Psoas muscle (tissue), 8 donors: ENCODE data around the gene ARHGAP42. TPM values are rescaled to one million over a fixed set of nuclear protein-coding genes. Genes with fewer than 3 reads are reported as not detected.
A peak's percentile ranks its signal among the peaks of the same experiment; 100 is the strongest.

Experiments used
- ATAC-seq, 4 donors: fragments of 200-7000 bp; cut with Tn5 transposase; one replicate each; pipeline ENCODE4 v1.9.1; 2020; ENCODE audit warnings: moderate library complexity in 3 of 4, mild to moderate bottlenecking in 2 of 4
- DNase-seq, 2 donors: peaks; one replicate each; pipeline ENCODE4 v3.0.0-alpha.2; 2020
- H3K27ac ChIP-seq: fragments of 200-600 bp; one replicate; pipeline ENCODE4 v1.8.0; 2022
- H3K27me3 ChIP-seq, 3 donors: fragments of 200-600 bp in 1 of 3; one replicate each; pipeline versions ENCODE4 v1.6.1 to v1.8.0; 2013 to 2022; ENCODE audit warnings: low read length in 2 of 3, mild to moderate bottlenecking in 2 of 3, moderate library complexity in 1 of 3; ENCODE audit not compliant: insufficient read depth in 3 of 3
- H3K36me3 ChIP-seq, 2 donors: fragments of 200-600 bp in 1 of 2; one replicate each; pipeline versions ENCODE4 v1.6.1 to v1.8.0; 2013 to 2022; ENCODE audit warnings: low read depth in 1 of 2, mild to moderate bottlenecking in 1 of 2, moderate library complexity in 1 of 2; ENCODE audit not compliant: insufficient read depth in 1 of 2
- H3K4me1 ChIP-seq: fragments of 200-600 bp; one replicate; pipeline ENCODE4 v1.8.0; 2022
- H3K4me3 ChIP-seq: fragments of 200-600 bp; one replicate; pipeline ENCODE4 v1.8.0; 2022; ENCODE audit warnings: mild to moderate bottlenecking
- H3K9me3 ChIP-seq: fragments of 200-600 bp; one replicate; pipeline ENCODE4 v1.8.0; 2022
- WGBS, 3 donors: extraction: QIAGEN DNeasy Blood & Tissue Kit; methylation state at CpG; one replicate each; pipeline versions ENCODE4 v1.1.6 to v1.1.7; 2013; 5-methylcytosine and 5-hydroxymethylcytosine counted together
- intact Hi-C, 2 donors: fragments of 100-400 bp; cut with DNase I; formaldehyde crosslinking; loops; one replicate each; pipeline versions ENCODE4 v1.11.0 to v1.14.2; 2022
- polyA plus RNA-seq, 3 donors: library from polyadenylated mRNA; stranded (reverse); fragments of 200-250 nt; gene quantifications; one replicate each; pipeline ENCODE4 v1.2.3, GENCODE V29; 2013
- total RNA-seq, 4 donors: library from RNA; stranded (reverse); fragmentation: NEBNext Ultra II Directional in 2 of 4; extraction: Animal tissue kit (Norgen Biotek cat#: 25700) in 2 of 4; gene quantifications; one replicate each; pipeline versions ENCODE4 v1.2.1 to v1.2.4, GENCODE V29; 2021 to 2023
- TF ChIP-seq, protein P1 (sequence below): fragments of 200-600 bp; IDR thresholded peaks from one replicate; pipeline ENCODE4 v1.8.0; 2022; ENCODE audit warnings: antibody characterized with exemption
- donor health status: healthy with polysubstance abuse.
- donor health status: DM: no; HTN: no; CAD: no; lungs with moderate emphysema.
- donor health status: Bipolar disorder and iron deficiency.
- donor health status: healthy.
- donor health status: DM: yes; HTN: yes; CAD: no.
- donor health status: DM: no; HTN: no; CAD: no.
- donor health status: DM: no; HTN: no; CAD: no.
- donor health status: DM: yes; HTN: yes; CAD: no.

Gene ARHGAP42
- total and polyA plus RNA-seq, 7 donors = 3.8 to 12.3 (median 7.2) TPM

DNA sequence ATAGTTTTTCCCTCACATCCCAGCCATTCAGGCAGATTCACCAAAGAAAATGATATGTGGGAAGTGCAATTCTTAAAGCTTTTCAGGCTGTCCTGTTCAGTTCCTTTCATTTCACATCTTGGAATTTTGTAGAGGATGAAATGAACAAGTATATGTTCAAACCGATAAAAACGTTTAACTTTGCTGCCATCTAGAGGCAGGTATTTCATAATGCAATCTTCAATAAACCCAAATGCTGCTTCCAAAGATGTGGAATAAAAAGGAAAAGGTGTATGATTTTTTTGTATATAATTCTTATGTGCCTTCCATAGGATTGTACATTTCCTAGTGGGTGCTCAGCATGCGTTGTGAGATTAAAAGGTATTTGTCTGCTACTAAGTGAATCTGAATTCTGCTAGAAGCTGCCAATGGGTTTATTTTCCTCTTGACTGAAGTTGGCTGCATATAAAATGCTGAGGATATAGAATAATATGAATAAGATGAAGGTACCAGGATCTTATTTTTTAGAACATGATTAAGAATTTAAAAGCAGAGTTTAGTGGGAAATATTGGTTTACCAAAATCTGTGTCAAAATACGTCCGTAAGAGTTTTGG, 243.2 kb downstream of the ARHGAP42 start:
- intact Hi-C loops = loop anchor here in 1 of 2 donors (5.0 kb wide), 2 partner anchors 248 to 353 kb away; no protein-coding TSS in a partner anchor
- Histone ChIP-seq H3K4me3 (no peak overlapping the region), H3K4me1 (no peaks in the 10 kb centered on the region), H3K27ac (no peak overlapping the region), H3K36me3 (no peaks in the 10 kb centered on the region), H3K9me3 (no peaks in the 10 kb centered on the region), H3K27me3 (no peaks in the 10 kb centered on the region)
- 40 to 43% (median 40%) methylated on average over 5 of the region's 5 CpGs for WGBS, 3 donors
- no peak for DNase-seq
- TF ChIP-seq, protein P1, sequence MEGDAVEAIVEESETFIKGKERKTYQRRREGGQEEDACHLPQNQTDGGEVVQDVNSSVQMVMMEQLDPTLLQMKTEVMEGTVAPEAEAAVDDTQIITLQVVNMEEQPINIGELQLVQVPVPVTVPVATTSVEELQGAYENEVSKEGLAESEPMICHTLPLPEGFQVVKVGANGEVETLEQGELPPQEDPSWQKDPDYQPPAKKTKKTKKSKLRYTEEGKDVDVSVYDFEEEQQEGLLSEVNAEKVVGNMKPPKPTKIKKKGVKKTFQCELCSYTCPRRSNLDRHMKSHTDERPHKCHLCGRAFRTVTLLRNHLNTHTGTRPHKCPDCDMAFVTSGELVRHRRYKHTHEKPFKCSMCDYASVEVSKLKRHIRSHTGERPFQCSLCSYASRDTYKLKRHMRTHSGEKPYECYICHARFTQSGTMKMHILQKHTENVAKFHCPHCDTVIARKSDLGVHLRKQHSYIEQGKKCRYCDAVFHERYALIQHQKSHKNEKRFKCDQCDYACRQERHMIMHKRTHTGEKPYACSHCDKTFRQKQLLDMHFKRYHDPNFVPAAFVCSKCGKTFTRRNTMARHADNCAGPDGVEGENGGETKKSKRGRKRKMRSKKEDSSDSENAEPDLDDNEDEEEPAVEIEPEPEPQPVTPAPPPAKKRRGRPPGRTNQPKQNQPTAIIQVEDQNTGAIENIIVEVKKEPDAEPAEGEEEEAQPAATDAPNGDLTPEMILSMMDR = peak; percentile 71
- ATAC-seq = peak in 1 of 4 donors; percentile 69

DNA sequence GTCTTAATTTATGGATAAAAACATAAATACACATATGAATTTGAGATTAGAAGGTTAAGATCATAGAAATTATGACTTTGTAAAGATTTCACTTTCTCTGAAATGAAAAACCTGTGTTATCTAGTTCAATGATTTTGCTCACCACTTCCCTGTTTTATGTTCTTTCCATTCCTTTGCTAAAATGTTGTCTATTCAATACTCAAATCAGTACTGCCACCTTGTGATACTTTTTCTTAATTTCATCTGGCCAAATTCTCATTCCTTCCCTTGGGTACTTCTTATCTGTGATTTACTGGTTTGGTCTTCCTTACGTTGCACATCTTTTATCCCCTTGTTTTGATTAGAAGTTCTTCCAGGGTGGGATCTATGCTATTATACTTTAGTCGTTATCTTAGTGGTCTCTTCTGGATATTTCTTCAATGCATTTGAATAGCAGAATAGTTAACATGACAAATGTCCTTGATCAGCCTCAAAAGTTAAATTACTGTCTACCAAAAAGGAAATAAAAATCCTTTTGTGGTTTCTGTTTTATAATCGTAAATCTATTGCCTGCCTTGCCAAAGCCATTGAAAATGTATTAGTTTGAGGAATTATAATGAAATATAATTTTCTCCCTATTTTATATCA, 245.5 kb downstream of the ARHGAP42 start:
- ATAC-seq (no peak), DNase-seq (no peak)
- no peaks in the 10 kb centered on the region for H3K27me3 ChIP-seq
- no peak overlapping the region for H3K27ac ChIP-seq
- H3K4me1 ChIP-seq = no peaks in the 10 kb centered on the region
- 40 to 44% (median 43%) methylated on average over 3 of the region's 3 CpGs for WGBS, 3 donors
- TF ChIP-seq, protein P1 = peak; percentile 24
- H3K9me3 ChIP-seq = no peaks in the 10 kb centered on the region
- intact Hi-C loops = loop anchor here in 1 of 2 donors (5.0 kb wide), 2 partner anchors 250 to 355 kb away; no protein-coding TSS in a partner anchor
- peaks cover 3 to 7% of the 10 kb centered on the region in 2 donors for H3K36me3 ChIP-seq
- no peak overlapping the region for H3K4me3 ChIP-seq

DNA sequence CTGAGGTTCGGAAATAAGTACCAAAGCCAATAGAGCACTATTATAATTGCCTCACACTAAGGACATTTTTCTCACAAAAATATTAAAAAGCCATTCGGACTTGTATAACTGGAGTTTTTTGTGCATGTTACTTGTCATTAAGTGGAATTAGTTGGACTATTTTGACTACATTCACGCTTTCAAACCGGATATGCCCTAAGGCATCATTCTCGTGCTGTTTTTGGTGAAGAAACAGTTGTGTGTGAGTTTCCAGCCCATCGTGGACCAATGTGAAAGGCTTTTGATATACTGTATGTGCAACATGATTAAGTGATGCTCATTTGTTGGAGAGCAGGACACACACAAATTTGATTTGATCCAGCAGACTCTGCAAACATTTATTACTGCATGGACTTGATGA, 249.7 kb downstream of the ARHGAP42 start:
- H3K4me1 ChIP-seq = peaks cover 1% of the 10 kb centered on the region
- no peak overlapping the region for H3K4me3 ChIP-seq
- H3K36me3 ChIP-seq = peaks cover 3 to 7% of the 10 kb centered on the region in 2 donors
- no peaks in the 10 kb centered on the region for H3K9me3 ChIP-seq
- TF ChIP-seq, protein P1 = no peak
- 80 to 93% (median 83%) methylated on average over 6 of the region's 6 CpGs for WGBS, 3 donors
- H3K27ac ChIP-seq = no peak overlapping the region
- DNase-seq = no peak
- no peaks in the 10 kb centered on the region for H3K27me3 ChIP-seq
- no peak for ATAC-seq
- intact Hi-C loops = loop anchor here in 1 of 2 donors (5.0 kb wide), 1 partner anchor 359 kb away; no protein-coding TSS in a partner anchor

DNA sequence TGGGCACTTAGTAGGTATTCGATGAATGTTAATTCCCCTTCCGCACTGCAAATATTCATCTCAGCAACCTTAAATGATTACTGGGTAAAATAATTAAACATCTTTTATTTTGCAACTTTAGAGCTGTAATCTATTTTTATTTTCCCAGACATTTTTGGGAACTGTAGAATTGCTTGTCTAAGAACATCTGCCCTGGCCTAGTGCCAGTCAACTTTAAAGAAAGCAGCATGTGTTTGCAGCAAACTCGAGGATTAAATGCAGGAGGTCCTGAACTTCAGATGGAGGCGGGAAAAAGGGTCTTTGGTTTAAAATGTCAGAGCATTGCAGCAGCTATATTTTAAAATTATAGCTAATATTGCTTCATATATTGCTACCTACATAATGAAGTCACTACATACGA, 252.5 kb downstream of the ARHGAP42 start:
- Histone ChIP-seq H3K27ac (no peak overlapping the region), H3K9me3 (no peaks in the 10 kb centered on the region), H3K27me3 (no peaks in the 10 kb centered on the region), H3K36me3 (peaks cover 3 to 7% of the 10 kb centered on the region in 2 donors), H3K4me3 (no peak overlapping the region), H3K4me1 (peaks cover 3% of the 10 kb centered on the region)
- ATAC-seq = no peak
- intact Hi-C loops = loop anchor here in 1 of 2 donors (5.0 kb wide), 1 partner anchor 362 kb away; no protein-coding TSS in a partner anchor
- TF ChIP-seq, protein P1 = no peak
- no peak for DNase-seq
- 40 to 46% (median 41%) methylated on average over 5 of the region's 5 CpGs for WGBS, 3 donors
